Cardiac muscle cell (in vitro differentiated cells and primary cell): ENCODE results near the gene CRYGN. TPM values are rescaled to one million over a fixed set of nuclear protein-coding genes. Genes with fewer than 3 reads are reported as not detected.
A peak's percentile ranks its signal among the peaks of the same experiment; 100 is the strongest.

Experiments
- DNase-seq, 2 donors: peaks; one replicate each; pipeline versions ENCODE4 v3.0.0 to v3.0.0-alpha.2; 2010 to 2017; ENCODE audit warnings: low read depth in 1 of 2, low spot score in 1 of 2
- H3K27ac ChIP-seq: fragments of 200-600 bp; sonication (generic); 2 replicates; pipeline ENCODE4 v1.5.1; 2016
- H3K27me3 ChIP-seq: fragments of 200-600 bp; sonication (generic); 2 replicates; pipeline ENCODE4 v1.6.0; 2016; ENCODE audit warnings: control low read depth
- H3K36me3 ChIP-seq: fragments of 200-600 bp; sonication (generic); 2 replicates; pipeline ENCODE4 v1.5.1; 2016; ENCODE audit warnings: control low read depth
- H3K4me1 ChIP-seq: fragments of 200-600 bp; sonication (generic); 2 replicates; pipeline ENCODE4 v1.8.1; 2017; ENCODE audit warnings: low read depth, mild to moderate bottlenecking, mixed run types
- H3K4me3 ChIP-seq: fragments of 200-600 bp; sonication (generic); 2 replicates; pipeline ENCODE4 v1.5.1; 2016; ENCODE audit warnings: mild to moderate bottlenecking
- H3K9me3 ChIP-seq: fragments of 200-600 bp; sonication (generic); 2 replicates; pipeline ENCODE4 v1.5.1; 2017; ENCODE audit warnings: low read depth, mild to moderate bottlenecking, control low read depth
- CTCF ChIP-seq: IDR thresholded peaks from 2 replicates; pipeline ENCODE4 v1.5.1; 2012; ENCODE audit warnings: low read depth, mild to moderate bottlenecking, low read length
- polyA plus RNA-seq: library from polyadenylated mRNA; unstranded; fragments of >200 nt; fragmentation: Nextera tagmentation; extraction: Ambion mirVana; gene quantifications from 2 replicates; pipeline ENCODE4 v1.2.1, GENCODE V29; 2016
- total RNA-seq: library from RNA; depleted of rRNA; stranded (reverse); fragments of >200 nt; gene quantifications from 2 replicates; pipeline ENCODE4 v1.2.3, GENCODE V29; 2016

The CRYGN gene
- total and polyA plus RNA-seq, 2 experiments from 2014 or later = 0.46 to 1.0 TPM

- H3K36me3 ChIP-seq = no peaks in the 10 kb centered on the region
- no peak for DNase-seq
- H3K4me3 ChIP-seq = no peak overlapping the region
- H3K9me3 ChIP-seq = no peaks in the 10 kb centered on the region
- H3K27ac ChIP-seq = no peak overlapping the region
- TF ChIP-seq CTCF = no peak
- no peaks in the 10 kb centered on the region for H3K4me1 ChIP-seq
- H3K27me3 ChIP-seq = no peaks in the 10 kb centered on the region
These were observed 4.7 kb upstream of the CRYGN start for GRCh38 chr7:151444632-151445031.

GRCh38 chr7:151442776-151443496 is 3.0 kb upstream of the CRYGN start:
- peak in 1 of 2 donors; percentile 29 for DNase-seq
- Histone ChIP-seq H3K36me3 (no peaks in the 10 kb centered on the region), H3K4me1 (no peaks in the 10 kb centered on the region), H3K27ac (no peak overlapping the region), H3K9me3 (no peaks in the 10 kb centered on the region), H3K27me3 (no peaks in the 10 kb centered on the region), H3K4me3 (no peak overlapping the region)
- no peak for TF ChIP-seq CTCF

- H3K4me1 ChIP-seq = peaks cover 13% of the 10 kb centered on the region
- H3K36me3 ChIP-seq = no peaks in the 10 kb centered on the region
- no peak overlapping the region for H3K27ac ChIP-seq
- DNase-seq = peak in 1 of 2 donors; percentile 65
- H3K27me3 ChIP-seq = no peaks in the 10 kb centered on the region
- H3K9me3 ChIP-seq = no peaks in the 10 kb centered on the region
- no peak overlapping the region for H3K4me3 ChIP-seq
- no peak for TF ChIP-seq CTCF
These were observed 981 bp upstream of the CRYGN start for GRCh38 chr7:151440799-151441445.

GRCh38 chr7:151438864-151439601 is 908 bp downstream of the CRYGN start:
- DNase-seq = no peak
- no peaks in the 10 kb centered on the region for H3K27me3 ChIP-seq
- H3K9me3 ChIP-seq = no peaks in the 10 kb centered on the region
- H3K27ac ChIP-seq = no peak overlapping the region
- TF ChIP-seq CTCF = no peak
- H3K4me3 ChIP-seq = peak overlapping the region; percentile 41
- H3K36me3 ChIP-seq = no peaks in the 10 kb centered on the region
- peaks cover 13% of the 10 kb centered on the region for H3K4me1 ChIP-seq

- DNase-seq = no peak
- no peak overlapping the region for H3K27ac ChIP-seq
- TF ChIP-seq CTCF = no peak
- H3K27me3 ChIP-seq = no peaks in the 10 kb centered on the region
- no peaks in the 10 kb centered on the region for H3K9me3 ChIP-seq
- H3K4me1 ChIP-seq = peaks cover 13% of the 10 kb centered on the region
- no peaks in the 10 kb centered on the region for H3K36me3 ChIP-seq
- H3K4me3 ChIP-seq = no peak overlapping the region
These were observed 1.9 kb downstream of the CRYGN start for GRCh38 chr7:151437866-151438516.
